Dermis blood vessel endothelial cell (primary cell): ENCODE data around the gene PGGHG. TPM values are rescaled to one million over a fixed set of nuclear protein-coding genes. Genes with fewer than 3 reads are reported as not detected.

Experiments
- DNase-seq: peaks from one replicate; pipeline ENCODE4 v3.0.0; 2010
- total RNA-seq: library from RNA; depleted of rRNA; stranded (reverse); fragments of >200 nt; gene quantifications from 2 replicates; pipeline ENCODE4 v1.2.3, GENCODE V29; 2014

Gene PGGHG
- 15.1 and 28.4 TPM in 2 replicates for total RNA-seq

GRCh38 chr11:288478-289397 lies at the start of gene PGGHG:
TSS of gene PGGHG (plus strand) at chr11:289126. CDS start at chr11:289817, 691 bp downstream.
- DNase-seq, result peak; percentile 43

GRCh38 chr11:240315-240714 lies 48.6 kb upstream of the PGGHG start:
- DNase-seq, result no peak

- DNase-seq, result no peak
Measured at GRCh38 chr11:241634-242033, 47.3 kb upstream of the PGGHG start.

- no peak for DNase-seq
Measured at GRCh38 chr11:244376-244775, 44.5 kb upstream of the PGGHG start.

GRCh38 chr11:249062-249461 lies 39.9 kb upstream of the PGGHG start:
- no peak for DNase-seq

GRCh38 chr11:250274-250673 lies 38.7 kb upstream of the PGGHG start:
- no peak for DNase-seq

- DNase-seq, result peak; percentile 82
Measured at GRCh38 chr11:250740-251299, 38.1 kb upstream of the PGGHG start.

- DNase-seq, result no peak
Measured at GRCh38 chr11:251550-251949, 37.4 kb upstream of the PGGHG start.

- no peak for DNase-seq
Measured at GRCh38 chr11:252666-253065, 36.3 kb upstream of the PGGHG start.

GRCh38 chr11:253160-253885 lies 35.6 kb upstream of the PGGHG start:
- DNase-seq, result no peak

- no peak for DNase-seq
Measured at GRCh38 chr11:253886-254270, 35.0 kb upstream of the PGGHG start.

- no peak for DNase-seq
Measured at GRCh38 chr11:255176-255575, 33.8 kb upstream of the PGGHG start.

- DNase-seq, result no peak
Measured at GRCh38 chr11:255816-256215, 33.1 kb upstream of the PGGHG start.

- no peak for DNase-seq
Measured at GRCh38 chr11:256952-257737, 31.8 kb upstream of the PGGHG start.

- DNase-seq, result peak; percentile 26
Measured at GRCh38 chr11:257766-258493, 31.0 kb upstream of the PGGHG start.

- no peak for DNase-seq
Measured at GRCh38 chr11:259413-259812, 29.5 kb upstream of the PGGHG start.

- DNase-seq, result no peak
Measured at GRCh38 chr11:261624-262023, 27.3 kb upstream of the PGGHG start.

GRCh38 chr11:266676-267439 lies 22.1 kb upstream of the PGGHG start:
- no peak for DNase-seq

GRCh38 chr11:267491-267994 lies 21.4 kb upstream of the PGGHG start:
- no peak for DNase-seq

GRCh38 chr11:268716-269145 lies 20.2 kb upstream of the PGGHG start:
- DNase-seq, result peak; percentile 39
